ENCODE results near the gene CUX1. TPM values are rescaled to one million over a fixed set of nuclear protein-coding genes. Genes with fewer than 3 reads are reported as not detected.
A peak's percentile ranks its signal among the peaks of the same experiment; 100 is the strongest.
"Not testable (repeated sequence)": the region's sequence is repeated elsewhere in the genome, so short reads cannot be mapped to it uniquely, and the experiment has no call there.

CUX1 gene
- total and polyA plus RNA-seq, 9 donors, result 42.2 to 151 (median 126) TPM

DNA sequence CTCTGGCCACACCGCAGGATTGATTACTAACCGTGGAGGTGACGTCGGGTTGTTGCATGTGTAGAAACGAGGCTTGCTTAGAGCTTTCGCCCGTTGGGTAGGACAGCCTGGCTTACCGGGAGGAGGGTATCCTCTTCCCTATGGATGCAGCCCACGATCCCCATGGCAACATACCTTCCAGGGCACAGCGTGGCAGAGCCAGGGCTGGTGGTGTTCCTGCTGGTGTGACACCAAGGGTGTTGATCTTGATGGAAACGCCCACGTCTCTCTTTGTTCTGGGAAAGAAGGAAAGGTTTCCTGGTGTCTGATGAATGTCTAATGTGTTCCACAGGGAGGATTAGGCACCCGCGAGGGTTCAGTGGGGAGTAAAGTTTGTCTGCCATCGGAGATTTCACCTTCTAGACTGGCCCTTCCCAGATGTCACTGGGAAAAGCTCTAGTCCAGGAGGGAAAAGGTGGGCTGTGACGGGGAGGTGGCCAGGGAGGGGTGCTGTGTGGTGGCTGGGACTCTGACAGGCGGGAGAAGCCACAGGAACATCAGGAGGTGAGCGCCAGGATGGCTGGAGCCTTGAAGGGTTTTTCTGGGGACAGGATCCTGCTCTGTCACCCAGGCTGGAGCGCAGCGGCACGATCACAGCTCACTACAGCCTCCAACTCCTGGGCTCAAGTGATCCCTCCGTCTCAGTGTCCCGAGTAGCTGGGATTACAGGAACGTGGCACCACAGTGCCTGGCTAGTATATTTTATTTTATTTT, 102.1 kb downstream of the CUX1 start:
- intact Hi-C loops (cut with DNase I), result no loop called here
- WGBS, 3 donors, result 92 to 95% (median 95%) methylated on average over 24 of the region's 24 CpGs
- no peak for TF ChIP-seq POLR2A (IDR thresholded peaks at IDR 0.05)
- TF ChIP-seq, protein P1, sequence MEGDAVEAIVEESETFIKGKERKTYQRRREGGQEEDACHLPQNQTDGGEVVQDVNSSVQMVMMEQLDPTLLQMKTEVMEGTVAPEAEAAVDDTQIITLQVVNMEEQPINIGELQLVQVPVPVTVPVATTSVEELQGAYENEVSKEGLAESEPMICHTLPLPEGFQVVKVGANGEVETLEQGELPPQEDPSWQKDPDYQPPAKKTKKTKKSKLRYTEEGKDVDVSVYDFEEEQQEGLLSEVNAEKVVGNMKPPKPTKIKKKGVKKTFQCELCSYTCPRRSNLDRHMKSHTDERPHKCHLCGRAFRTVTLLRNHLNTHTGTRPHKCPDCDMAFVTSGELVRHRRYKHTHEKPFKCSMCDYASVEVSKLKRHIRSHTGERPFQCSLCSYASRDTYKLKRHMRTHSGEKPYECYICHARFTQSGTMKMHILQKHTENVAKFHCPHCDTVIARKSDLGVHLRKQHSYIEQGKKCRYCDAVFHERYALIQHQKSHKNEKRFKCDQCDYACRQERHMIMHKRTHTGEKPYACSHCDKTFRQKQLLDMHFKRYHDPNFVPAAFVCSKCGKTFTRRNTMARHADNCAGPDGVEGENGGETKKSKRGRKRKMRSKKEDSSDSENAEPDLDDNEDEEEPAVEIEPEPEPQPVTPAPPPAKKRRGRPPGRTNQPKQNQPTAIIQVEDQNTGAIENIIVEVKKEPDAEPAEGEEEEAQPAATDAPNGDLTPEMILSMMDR (IDR thresholded peaks at IDR 0.05), result no peak
- no peak for TF ChIP-seq EP300 (IDR thresholded peaks at IDR 0.05)
- Histone ChIP-seq H3K36me3 (no peaks in the 10 kb centered on the region), H3K27me3 (no peaks in the 10 kb centered on the region), H3K9me3 (no peaks in the 10 kb centered on the region), H3K4me3 (no peak overlapping the region), H3K27ac (no peak overlapping the region), H3K4me1 (ENCODE audit: insufficient read depth) (peaks cover 13% of the 10 kb centered on the region)
- DNase-seq, result peak in 2 of 5 donors; percentile 16 to 20

DNA sequence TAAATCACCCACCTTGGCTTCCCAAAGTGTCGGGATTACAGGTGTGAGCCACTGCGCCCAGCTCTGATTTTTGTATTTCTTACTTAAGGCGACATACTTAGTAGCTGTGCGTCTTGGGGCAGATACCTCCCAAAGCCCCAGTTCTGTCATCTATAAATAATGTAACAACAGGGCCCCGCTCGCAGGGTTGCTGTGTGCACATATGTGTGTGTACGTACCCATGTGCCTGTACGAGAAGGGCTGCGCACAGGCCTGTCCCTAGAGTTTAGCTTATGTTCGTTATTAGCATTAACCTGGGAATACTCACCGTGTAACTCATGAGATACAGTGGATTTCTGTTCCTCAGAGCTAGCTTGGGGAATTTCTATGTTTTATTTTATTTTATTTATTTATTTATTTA, 103.6 kb downstream of the CUX1 start:
- Histone ChIP-seq H3K27me3 (no peaks in the 10 kb centered on the region), H3K36me3 (no peaks in the 10 kb centered on the region), H3K4me3 (no peak overlapping the region), H3K9me3 (no peaks in the 10 kb centered on the region), H3K4me1 (ENCODE audit: insufficient read depth) (peaks cover 4% of the 10 kb centered on the region), H3K27ac (no peak overlapping the region)
- 93 to 97% (median 93%) methylated on average over 11 of the region's 11 CpGs for WGBS, 3 donors
- DNase-seq, result peak in 2 of 5 donors; percentile 13 to 23
- intact Hi-C loops (cut with DNase I), result no loop called here
- TF ChIP-seq EP300 (IDR thresholded peaks at IDR 0.05) (no peak), POLR2A (IDR thresholded peaks at IDR 0.05) (no peak)
- TF ChIP-seq, protein P1 (IDR thresholded peaks at IDR 0.05), result no peak

DNA sequence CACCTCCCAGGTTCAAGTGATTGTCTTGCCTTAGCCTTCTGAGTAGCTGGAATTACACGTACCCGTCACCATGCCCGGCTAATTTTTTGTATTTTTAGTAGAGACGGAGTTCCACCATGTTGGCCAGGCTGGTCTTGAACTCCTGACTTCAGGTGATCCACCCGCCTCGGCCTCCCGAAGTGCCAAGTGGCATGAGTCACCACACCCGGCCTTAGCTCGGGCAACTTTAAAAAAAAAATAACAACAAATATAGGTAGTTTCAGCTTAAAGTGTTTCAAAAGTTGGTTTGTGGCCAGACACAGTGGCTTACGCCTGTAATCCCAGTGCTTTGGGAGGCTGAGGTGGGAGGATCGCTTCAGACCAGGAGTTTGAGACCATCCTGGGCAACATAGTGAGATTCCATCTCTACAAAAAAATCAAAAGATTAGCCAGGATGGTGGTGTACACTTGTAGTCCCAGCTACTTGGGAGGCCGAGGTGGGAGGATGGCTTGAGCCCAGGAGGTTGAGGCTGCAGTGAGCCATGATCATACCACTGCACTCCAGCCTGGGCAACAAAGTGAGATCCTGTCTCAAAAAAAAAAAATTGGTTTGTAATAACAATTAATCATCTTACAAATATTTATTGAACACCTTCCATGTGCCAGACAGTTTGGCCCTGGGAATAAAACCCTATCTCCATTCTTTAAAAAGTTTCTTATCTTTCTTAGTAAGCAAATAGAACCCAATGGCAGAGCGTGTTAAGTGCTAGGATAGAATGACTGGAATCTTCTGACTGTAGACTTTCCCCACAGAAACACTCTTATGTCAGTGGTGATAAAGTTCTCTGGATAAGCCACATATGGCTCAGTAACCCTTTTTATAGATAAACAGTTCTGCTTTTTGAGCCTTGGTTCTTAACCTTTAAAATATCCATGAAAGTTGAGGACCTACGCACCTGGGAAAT, 104.4 kb downstream of the CUX1 start:
- H3K4me1 ChIP-seq (ENCODE audit: insufficient read depth); intact Hi-C loops (cut with DNase I); H3K4me3 ChIP-seq; H3K27ac ChIP-seq; H3K36me3 ChIP-seq; H3K27me3 ChIP-seq; H3K9me3 ChIP-seq: not testable (repeated sequence)
- peak in 2 of 5 donors; percentile 12 to 18 for DNase-seq
- WGBS, 3 donors, result 93 to 95% (median 94%) methylated on average over 14 of the region's 14 CpGs

DNA sequence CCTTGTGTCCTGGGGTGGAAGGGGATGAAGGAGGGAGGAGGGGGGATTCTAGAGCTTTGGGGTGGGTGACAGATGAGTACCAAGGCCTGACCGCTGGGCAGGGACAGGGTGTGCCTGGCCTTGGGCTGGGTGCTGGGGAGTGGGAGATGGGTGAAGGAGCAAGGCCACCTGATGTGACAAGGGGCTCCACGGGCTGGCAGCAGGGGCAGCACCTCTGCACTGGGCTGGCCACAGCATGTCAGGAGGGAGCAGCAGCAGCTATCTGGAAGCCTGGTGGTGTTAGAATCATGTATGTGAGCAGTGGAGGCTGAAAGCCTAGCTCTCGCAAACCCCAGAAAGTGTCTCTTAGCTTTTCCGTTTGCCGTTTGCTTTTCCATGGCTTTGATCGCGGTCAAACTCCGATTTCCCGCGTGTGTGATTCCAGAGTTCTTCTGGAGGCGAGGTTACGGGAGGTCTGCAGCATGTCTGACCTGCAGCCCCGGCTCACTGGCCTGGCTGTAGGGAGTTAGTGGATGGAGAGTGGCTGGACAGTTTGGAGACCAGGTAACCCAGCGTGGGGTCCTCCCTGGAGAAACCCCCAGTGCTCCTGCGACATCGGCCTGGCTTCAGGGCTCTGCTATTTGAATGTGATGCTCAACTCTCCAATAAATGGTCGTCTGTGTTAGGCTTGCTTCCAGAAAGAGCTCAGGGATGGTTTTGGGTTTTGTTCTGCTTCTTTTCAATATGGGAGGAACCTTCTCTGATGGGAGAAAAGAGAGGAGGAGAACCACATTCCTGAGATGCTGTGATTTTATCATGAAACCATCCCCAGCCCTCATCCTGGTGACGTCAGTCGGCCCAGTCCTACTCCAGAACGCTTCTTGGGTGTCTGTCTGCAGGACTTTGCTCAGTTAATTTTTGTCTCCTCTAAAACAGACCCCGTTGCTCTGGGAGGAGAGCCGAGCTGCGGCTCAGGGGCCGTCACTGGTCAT, 105.5 kb downstream of the CUX1 start:
- H3K27ac ChIP-seq, result no peak overlapping the region
- WGBS, 3 donors, result 90 to 91% (median 90%) methylated on average over 24 of the region's 24 CpGs
- intact Hi-C loops (cut with DNase I), result no loop called here

More for the DNA sequence above, 105.5 kb downstream of the CUX1 start:
- Histone ChIP-seq H3K4me1 (ENCODE audit: insufficient read depth) (peaks cover 5% of the 10 kb centered on the region), H3K36me3 (no peaks in the 10 kb centered on the region), H3K9me3 (no peaks in the 10 kb centered on the region), H3K27me3 (no peaks in the 10 kb centered on the region), H3K4me3 (no peak overlapping the region)
- TF ChIP-seq, protein P1 (IDR thresholded peaks at IDR 0.05), result no peak
- TF ChIP-seq POLR2A (IDR thresholded peaks at IDR 0.05), result no peak
- TF ChIP-seq EP300 (IDR thresholded peaks at IDR 0.05), result no peak
- peak in 2 of 5 donors; percentile 21 to 29 for DNase-seq

Measured in ovary (tissue), 9 donors.